HG02840 (cell line): ENCODE results near the gene DCP1B.
"Not testable (repeated sequence)": the region's sequence is repeated elsewhere in the genome, so short reads cannot be mapped to it uniquely, and the experiment has no call there.

ENCODE experiments used
- ATAC-seq: cut with Tn5 transposase; IDR thresholded peaks from one replicate; pipeline ENCODE4 v1.9.1; 2021; ENCODE audit warnings: mild to moderate bottlenecking, moderate library complexity, moderate number of reproducible peaks; ENCODE audit not compliant: unreplicated experiment, low FRiP score

The DCP1B gene

GRCh38 chr12:1978078-1978862 lies 26.0 kb downstream of the DCP1B start:
- no peak for ATAC-seq

- no peak for ATAC-seq
These were observed 26.7 kb downstream of the DCP1B start for GRCh38 chr12:1977588-1977987.

- ATAC-seq: no peak
These were observed 27.1 kb downstream of the DCP1B start for GRCh38 chr12:1977109-1977508.

- ATAC-seq: no peak
These were observed 29.4 kb downstream of the DCP1B start for GRCh38 chr12:1974812-1975211.

- ATAC-seq: no peak
These were observed 31.4 kb downstream of the DCP1B start for GRCh38 chr12:1972856-1973317.

GRCh38 chr12:1972260-1972659 lies 32.0 kb downstream of the DCP1B start:
- ATAC-seq: no peak

GRCh38 chr12:1970331-1970900 lies 33.8 kb downstream of the DCP1B start:
- no peak for ATAC-seq

- no peak for ATAC-seq
These were observed 37.6 kb downstream of the DCP1B start for GRCh38 chr12:1966561-1967226.

GRCh38 chr12:1965916-1966315 lies 38.3 kb downstream of the DCP1B start:
- no peak for ATAC-seq

GRCh38 chr12:1962051-1963020 lies 41.9 kb downstream of the DCP1B start:
- no peak for ATAC-seq

- no peak for ATAC-seq
These were observed 47.5 kb downstream of the DCP1B start for GRCh38 chr12:1956716-1957115.

GRCh38 chr12:1949771-1950470 lies 54.3 kb downstream of the DCP1B start:
- no peak for ATAC-seq

- no peak for ATAC-seq
These were observed 55.4 kb downstream of the DCP1B start for GRCh38 chr12:1948883-1949282.

- ATAC-seq: no peak
These were observed 57.2 kb downstream of the DCP1B start for GRCh38 chr12:1947081-1947480.

GRCh38 chr12:1946296-1946695 lies 58.0 kb downstream of the DCP1B start:
- no peak for ATAC-seq

- ATAC-seq: not testable (repeated sequence)
These were observed 58.8 kb downstream of the DCP1B start for GRCh38 chr12:1945502-1945901.

- no peak for ATAC-seq
These were observed 64.3 kb downstream of the DCP1B start for GRCh38 chr12:1939801-1940607.

- no peak for ATAC-seq
These were observed 64.9 kb downstream of the DCP1B start for GRCh38 chr12:1939331-1939730.
